Epithelial cell of esophagus (primary cell): ENCODE measurements around the gene PREX1.

Experiments used
- DNase-seq: peaks from one replicate; pipeline ENCODE4 v3.0.0; 2010; ENCODE audit warnings: low read depth
- H3K4me3 ChIP-seq: 2 replicates; pipeline ENCODE4 v1.5.1; 2011; ENCODE audit warnings: mild to moderate bottlenecking, low read length, control low read depth
- CTCF ChIP-seq: IDR thresholded peaks from 2 replicates; pipeline ENCODE4 v1.5.1; 2011; ENCODE audit warnings: low read depth, mild to moderate bottlenecking, low read length, control low read depth, inconsistent platforms; ENCODE audit not compliant: insufficient read depth; ENCODE audit errors: missing control alignments

The PREX1 gene

DNA sequence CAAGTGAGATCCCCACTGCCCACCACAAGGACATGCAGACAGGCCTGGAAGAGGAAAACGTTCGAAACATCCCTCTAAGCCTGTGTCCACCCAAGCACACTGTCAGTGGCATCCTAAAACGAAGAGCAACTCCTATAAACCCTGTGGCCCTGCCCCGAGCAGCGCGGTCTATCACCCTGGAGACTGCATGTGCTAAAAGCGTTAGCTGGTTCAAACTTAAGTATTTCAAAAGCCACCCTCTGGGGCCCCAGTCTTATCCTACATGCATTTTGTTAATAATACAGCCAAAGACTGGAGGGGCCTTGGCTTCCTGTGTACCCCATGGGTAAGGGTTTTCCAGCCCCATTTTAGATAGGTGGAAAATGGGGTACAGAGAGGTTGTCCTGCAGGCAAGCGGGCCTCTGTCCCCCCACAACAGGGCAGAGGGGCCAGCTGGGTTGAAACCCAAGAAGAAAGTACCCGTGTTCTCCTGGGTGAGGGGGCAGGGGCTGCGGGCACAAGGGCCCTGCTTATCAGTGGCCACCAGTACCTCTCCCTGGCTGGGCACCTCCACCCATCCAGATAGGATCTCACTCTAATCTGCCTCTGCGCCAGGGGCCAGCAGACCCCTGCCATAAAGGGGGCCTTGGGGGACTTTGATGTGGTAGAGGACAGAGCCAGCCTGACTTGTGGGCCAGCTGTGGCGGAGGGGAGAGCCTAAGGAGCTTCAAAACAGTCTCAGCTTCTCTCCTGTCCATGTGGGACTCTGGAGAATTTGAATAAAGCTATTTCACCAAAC is 28.3 kb downstream of the PREX1 start:
- no peak for TF ChIP-seq CTCF
- DNase-seq, result no peak
- no peak overlapping the region for H3K4me3 ChIP-seq

- no peak for TF ChIP-seq CTCF
Observed at GRCh38 chr20:48797850-48798747, 29.7 kb downstream of the PREX1 start.

DNA sequence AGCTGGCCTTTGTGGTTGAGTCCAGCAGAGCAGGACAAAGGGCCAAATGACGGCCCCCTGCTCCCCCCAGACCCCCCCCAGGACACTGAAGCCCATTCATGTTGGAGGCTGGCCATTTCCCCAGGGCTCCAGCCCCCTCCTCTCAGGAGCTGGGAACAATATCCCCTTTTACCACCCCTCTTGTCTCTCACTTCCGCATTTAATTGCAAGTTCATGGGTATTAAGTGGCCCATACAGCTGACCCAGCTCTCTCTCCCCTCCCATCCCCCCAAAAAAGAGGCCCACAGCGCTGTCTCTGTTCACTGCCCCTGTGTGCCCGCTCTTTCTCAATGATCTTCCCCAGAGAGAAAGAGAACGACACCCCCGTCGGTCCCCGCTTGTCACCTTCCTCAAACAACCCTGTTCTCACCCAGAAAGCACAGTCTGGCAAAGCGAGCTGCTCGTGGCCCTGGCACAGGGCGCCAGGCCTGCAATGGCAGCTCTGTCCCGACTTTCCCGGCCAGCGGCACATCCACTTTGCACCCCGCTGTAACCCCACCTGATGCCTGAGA is 30.4 kb downstream of the PREX1 start:
- H3K4me3 ChIP-seq, result no peak overlapping the region
- TF ChIP-seq CTCF, result no peak
- DNase-seq, result no peak

More at GRCh38 chr20:48797850-48798747, 29.7 kb downstream of the PREX1 start:
- DNase-seq, result no peak
- H3K4me3 ChIP-seq, result no peak overlapping the region

- no peak overlapping the region for H3K4me3 ChIP-seq
- no peak for DNase-seq
- TF ChIP-seq CTCF, result no peak
Observed at GRCh38 chr20:48795732-48796131, 32.1 kb downstream of the PREX1 start.

DNA sequence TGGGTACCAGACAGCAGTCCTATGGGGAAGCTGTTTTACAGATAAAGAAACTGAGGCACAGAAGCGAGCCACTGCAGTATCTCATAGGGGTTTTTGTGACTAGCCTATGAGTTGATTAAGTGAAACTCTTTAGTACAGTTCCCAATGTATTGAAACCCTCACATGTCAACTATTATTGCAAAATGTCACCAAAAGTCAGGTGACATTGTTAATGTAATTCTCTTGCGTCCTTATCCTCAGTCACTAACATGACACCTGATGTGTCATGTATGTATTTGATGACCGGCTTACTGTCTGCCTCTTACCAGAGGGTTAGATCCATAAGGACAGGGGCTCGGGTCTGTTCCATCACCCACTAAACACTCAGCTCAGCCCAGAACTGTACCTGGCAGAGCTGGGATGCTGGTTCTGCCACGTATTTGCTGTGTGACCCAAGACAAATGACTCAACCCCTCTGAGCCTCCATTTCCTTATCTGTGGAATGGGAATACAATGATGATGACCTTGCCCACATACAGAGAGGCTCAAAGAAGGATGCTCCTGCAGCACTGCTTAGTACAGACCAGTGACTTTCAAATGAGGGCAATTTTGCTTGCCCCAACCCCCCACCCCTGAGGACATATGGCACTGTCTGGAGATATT is 32.9 kb downstream of the PREX1 start:
- no peak for TF ChIP-seq CTCF
- no peak overlapping the region for H3K4me3 ChIP-seq
- DNase-seq, result no peak

- DNase-seq, result no peak
- TF ChIP-seq CTCF, result no peak
- H3K4me3 ChIP-seq, result no peak overlapping the region
Observed at GRCh38 chr20:48794360-48794759, 33.4 kb downstream of the PREX1 start.
